Ovary (tissue), 3 donors: ENCODE measurements around the gene GPR27.

ENCODE experiments used
- CTCF ChIP-seq, 3 donors: fragments of 450-650 bp in 2 of 3; fragments of 200-600 bp in 1 of 3; IDR thresholded peaks; one replicate each; pipeline versions ENCODE4 v1.5.1 to v1.8.0; 2016 to 2022; ENCODE audit warnings: antibody characterized with exemption in 3 of 3, mild to moderate bottlenecking in 1 of 3
- EP300 ChIP-seq: sonication (generic); formaldehyde crosslinking; IDR thresholded peaks from one replicate; pipeline ENCODE4 v1.6.1; 2017; ENCODE audit warnings: antibody characterized with exemption
- donor health status: DM: no; HTN: no; CAD: no.

DNA sequence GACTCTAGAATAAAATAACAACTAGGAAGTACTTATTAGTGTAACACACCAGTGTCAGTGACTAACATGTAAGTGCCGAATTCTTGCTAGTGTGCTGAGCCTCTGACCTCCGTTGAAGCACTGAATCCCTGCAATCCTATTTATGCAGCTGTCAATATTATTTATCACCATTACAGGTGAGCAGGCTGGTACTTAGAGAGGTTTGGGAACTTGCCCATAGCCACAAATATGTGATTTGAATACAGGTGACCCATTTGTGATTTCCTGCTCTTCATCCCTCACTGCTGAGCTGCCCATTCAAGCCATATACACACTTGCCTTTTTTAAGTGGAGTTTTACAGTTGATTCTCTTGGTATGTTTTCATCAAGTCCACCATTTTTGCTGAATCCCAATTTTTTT, 40.6 kb upstream of the GPR27 start:
- TF ChIP-seq CTCF (IDR thresholded peaks at IDR 0.05) (no peak), EP300 (no peak)
